C4-2B (cell line): Measurements from ENCODE around the gene ZBTB5.

Source experiments
- CTCF ChIP-seq: fragments of 450-650 bp; conservative IDR thresholded peaks from 2 replicates; pipeline ENCODE4 v1.5.1; 2017; ENCODE audit warnings: mild to moderate bottlenecking
- ZFX ChIP-seq: fragments of 450-650 bp; IDR thresholded peaks from 2 replicates; pipeline ENCODE4 v1.6.1; 2017

GRCh38 chr9:37426846-37427245 lies 38.4 kb downstream of the ZBTB5 start:
- TF ChIP-seq CTCF = no peak
- TF ChIP-seq ZFX = no peak
